GM15510 (cell line): ENCODE data around the gene IFFO2.

ENCODE experiments used
- POLR2A ChIP-seq: IDR thresholded peaks from 3 replicates; pipeline ENCODE4 v1.6.1; 2011; ENCODE audit warnings: borderline replicate concordance; ENCODE audit not compliant: insufficient read length; ENCODE audit errors: extremely low read depth

Gene IFFO2

DNA sequence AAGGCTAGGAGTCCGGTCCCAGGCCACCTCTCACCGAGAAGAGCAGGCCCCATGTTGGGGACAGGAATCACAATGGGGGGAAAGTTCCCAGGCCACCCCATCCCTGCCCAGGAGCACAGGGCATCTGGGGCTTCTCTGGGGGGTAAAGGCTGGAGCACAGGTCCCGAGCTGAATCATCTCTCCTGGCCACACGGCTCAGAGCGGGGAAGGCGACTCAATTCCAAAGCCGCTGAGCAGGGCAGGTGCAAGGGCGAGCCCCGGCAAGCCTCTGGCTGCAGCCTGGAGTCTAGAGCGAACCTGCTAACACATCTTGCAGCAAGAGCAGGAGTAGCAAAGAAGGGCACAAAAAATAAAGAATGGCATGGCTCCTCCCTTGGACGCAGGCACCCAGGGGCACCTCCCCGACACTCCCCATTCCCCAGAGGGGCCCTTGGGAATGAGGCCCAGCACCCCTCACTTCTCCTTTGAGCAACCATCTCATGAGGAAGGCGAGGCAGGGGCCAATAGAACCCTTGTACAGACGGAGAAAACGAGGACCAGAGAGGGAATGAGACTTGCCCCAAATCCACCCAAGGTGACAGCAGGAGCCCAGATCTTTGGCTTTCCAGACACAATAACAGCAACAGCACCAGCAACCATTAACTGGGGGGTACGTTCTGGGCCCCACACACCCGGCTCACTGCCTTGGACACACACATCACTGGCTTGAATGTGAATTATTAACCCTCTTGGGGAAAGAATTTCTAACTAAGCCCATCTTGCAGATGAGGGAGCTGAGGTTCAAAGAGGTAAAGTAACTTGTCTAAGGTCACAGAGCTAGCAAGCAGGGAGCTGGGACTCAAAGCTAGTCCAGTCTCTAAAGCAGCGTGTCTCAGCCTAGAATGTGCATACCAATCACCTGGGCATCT is 33.4 kb downstream of the IFFO2 start:
- TF ChIP-seq POLR2A = no peak

DNA sequence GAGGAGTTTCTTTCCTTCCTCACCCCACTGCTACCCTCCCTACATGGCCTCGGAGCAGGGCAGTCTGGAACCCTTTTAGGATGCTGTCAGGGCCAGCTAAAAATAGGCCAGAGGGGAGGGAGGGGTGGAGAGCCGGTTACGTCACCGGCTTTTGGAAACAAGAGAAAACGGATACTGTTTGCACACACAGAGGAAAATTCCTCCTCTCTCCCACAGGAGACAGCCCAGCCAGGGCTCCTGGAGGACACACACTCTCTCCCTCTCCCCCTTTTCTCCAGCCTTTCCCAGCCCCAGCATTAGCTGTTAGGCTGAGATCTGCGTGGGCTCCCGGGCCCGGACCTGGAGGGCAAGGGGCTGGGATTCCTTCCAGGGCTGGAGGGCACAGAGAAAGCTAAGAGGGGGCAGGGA is 34.2 kb downstream of the IFFO2 start:
- TF ChIP-seq POLR2A = no peak

DNA sequence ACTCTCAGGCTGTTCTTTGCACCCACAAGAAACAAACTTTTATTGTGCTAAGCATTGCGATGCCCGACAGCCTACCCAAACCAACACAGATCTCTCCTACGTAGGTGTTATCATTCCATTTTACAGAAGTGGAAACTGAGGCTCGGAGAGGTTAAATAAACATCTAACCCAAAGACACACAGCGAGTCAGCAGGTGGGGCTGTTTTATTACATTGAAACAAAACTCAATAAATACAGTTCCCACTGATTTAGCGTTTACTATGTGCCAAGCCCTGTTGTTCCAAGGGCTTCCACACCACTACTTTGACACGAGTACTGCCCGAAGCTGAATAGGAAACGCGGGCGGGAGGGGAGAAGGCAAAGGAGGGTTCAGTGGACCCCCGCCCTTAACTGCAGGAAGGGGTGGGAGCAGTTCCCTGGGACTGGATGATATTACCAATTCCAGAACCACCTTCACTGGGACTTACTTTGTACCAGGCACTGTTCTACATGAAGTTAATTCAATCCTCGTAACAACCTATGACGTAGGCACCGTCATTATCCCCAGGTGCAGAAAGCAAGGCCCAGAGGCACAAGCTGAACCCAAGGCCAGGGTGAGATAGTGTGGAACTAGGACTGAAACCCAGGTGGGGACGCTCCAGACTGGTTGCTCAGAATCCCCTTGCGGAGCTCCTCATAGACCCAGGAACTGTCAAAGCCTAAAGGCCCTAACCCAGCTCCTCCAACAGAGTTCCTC is 34.8 kb downstream of the IFFO2 start:
- no peak for TF ChIP-seq POLR2A

DNA sequence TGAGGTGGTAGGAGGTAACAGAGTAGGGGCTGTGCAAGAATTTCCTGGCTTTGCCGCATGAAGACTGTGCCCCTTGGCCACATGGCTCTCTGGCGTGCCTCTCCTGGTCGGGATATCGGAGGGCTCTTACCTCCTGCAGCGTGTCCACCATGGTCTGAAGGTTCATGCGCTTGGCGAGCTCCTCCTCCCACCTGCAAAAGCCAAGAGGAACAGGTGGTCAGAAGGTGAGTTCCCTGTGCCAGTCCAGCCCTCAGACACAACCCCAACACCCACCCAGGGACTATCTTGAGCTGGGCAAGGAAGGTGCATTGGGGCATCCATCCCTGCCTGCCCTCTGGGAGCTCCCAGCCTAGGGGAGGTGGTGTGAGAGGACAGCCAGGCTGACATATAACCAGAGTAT is 35.5 kb downstream of the IFFO2 start:
- no peak for TF ChIP-seq POLR2A

- no peak for TF ChIP-seq POLR2A
Observed at GRCh38 chr1:18919956-18920355, 36.5 kb downstream of the IFFO2 start.

DNA sequence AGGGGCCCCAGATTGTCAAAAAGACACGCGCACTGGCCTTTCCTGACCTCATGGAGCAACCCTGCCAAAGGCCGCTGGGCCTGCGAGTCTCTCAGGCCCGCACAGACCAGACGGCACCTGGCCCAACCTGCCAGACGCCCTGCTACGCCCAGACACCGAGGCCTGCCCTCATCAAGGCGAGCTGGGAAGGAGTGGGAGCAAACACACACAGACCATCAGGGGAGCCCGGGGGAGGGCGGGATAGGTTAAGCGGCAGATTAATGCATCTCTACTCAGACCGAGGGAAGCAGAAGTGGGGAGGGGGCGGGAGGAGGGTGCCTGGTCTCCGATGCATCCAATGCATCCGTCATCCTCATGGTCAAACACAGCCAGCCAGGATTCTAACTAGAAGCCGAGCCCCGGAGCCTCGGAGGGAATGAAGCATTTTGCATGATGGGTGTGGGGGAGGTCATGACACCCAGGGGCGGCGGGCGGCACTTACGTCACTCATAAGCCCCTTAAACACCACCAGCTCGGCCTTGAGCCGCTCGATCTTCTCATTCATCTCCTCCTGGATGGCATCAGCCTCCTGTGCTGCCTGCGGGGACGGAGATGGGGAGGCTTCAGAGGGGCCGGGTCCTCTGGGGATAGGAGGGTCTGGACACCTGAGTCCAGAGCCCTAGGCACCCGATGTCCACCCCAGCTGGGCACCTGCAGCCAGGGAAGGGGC is 37.1 kb downstream of the IFFO2 start:
- TF ChIP-seq POLR2A = no peak

- TF ChIP-seq POLR2A = no peak
Observed at GRCh38 chr1:18918417-18918816, 38.1 kb downstream of the IFFO2 start.

GRCh38 chr1:18917071-18917799 is 39.2 kb downstream of the IFFO2 start:
- no peak for TF ChIP-seq POLR2A

GRCh38 chr1:18915341-18915740 is 41.1 kb downstream of the IFFO2 start:
- TF ChIP-seq POLR2A = no peak

DNA sequence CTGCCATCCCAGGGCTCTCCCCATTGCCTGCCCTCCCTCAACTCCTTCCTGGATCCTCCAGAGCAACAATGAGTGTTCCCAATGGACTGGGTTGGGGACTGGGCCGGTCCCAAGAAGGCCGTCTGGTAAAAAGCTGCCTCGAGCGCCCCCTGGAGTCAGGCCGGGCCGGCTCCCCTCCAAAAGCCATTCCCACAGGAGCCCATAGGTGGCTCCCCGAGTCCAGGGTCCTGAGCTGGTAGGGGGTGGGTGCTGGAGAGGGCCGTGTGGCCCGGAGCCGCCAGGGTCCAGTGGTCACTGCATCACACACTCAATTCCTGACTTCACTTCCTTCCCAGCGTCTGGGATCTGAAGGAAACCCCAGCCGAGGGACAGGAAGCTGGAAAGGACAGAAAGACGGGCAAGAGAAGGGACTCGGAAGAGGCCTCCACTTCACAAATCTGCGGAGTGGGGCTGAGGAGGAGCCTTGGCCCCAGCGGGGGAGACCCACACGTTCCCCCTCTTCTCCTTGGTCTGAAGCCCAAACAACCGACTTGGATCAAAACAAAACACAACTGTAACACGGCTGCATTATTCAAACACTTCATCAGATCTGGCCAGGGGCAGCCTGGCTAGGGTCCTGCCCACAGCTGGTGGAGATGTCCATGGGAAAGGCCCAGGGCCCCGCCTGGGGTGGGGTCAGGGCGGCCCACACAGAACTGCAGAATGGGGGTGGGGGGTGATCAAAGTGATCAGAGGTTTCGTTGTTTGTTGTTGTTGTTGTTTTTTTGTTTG is 43.2 kb downstream of the IFFO2 start:
- TF ChIP-seq POLR2A = no peak

GRCh38 chr1:18912550-18912949 is 43.9 kb downstream of the IFFO2 start:
- no peak for TF ChIP-seq POLR2A

DNA sequence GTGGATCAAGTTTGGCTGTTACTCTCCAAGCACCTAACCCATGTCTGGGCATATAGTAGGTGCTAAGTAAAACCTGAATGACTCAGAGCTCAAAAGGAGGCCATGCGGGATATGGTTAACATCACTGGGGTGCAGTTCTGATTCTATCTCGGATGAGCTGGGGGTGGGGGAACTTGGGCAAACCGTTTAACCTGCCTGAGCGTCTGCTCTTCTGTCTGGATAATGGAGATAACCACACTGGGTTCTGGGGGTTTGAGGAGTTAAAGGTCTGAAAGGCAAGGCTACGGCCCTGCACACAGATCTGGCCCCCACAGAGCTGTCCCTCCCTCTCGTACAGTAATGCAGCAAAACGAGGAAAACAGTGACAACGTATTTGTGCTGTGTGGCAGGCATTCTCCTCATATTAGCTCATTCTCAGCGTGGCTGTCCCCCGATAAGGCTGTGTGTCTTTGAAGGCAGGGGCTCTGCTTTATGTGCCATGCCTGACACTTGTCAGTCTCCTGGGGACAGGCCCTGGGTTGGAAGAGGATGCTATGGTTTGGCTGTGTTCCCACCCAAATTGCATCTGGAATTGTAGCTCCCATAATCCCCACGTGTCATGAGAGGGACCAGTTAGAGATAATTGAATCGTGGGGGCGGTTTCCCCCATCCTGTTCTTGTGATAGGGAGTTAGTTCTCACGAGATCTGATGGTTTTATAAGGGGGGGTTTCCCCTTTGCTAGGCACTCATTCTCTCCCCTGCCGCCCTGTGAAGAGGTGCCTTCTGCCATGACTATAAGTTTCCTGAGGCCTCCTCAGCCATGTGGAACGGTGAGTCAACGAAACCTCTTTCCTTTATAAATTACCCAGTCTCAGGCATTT is 47.3 kb downstream of the IFFO2 start:
- no peak for TF ChIP-seq POLR2A
